Measurements from ENCODE around the gene SPTLC3.
A peak's percentile ranks its signal among the peaks of the same experiment; 100 is the strongest.

Gene SPTLC3

DNA sequence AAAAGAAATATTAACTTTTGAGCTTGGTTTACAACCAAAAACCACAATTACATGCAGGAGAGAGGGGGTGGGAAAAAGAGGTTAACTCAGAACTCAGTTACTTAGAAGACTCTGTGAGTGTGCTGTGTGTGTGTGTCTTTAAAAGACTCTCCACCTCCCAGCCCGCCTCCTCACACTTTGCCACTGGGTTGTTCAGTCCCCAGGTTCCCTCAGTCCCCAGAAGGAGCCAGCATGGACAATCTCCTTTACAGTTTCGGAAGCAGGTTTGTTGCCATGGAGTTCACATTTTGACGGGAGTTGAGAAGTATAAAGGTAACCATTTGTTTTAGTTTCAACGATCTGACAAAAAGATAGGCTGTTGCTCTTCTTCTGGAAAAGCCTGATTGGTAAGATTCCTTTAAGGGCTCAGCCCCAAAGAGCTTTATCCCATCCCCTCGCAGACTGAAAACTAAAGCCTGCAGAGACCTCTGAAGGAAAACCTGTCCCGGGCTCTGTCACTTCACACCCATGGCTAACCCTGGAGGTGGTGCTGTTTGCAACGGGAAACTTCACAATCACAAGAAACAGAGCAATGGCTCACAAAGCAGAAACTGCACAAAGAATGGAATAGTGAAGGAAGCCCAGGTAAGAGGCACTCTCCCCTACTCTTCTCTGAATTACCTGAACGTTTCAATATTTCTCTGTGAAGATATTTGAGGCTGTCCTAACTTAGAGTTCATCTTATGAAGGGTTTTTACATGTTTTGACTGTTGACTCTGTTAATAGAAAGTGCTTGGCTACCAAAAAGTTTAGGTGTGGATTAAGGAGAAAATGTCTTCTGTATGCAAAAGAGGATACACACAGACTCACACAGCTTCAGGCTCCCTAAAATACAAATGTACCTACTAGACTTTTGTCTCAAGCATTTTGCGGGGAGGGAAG lies at the start of gene SPTLC3:
Gene SPTLC3, plus strand, starts transcription at position 212 of the 921 bp plus-strand sequence. Its CDS starts 296 bp downstream, at position 508.
- ATAC-seq (replicated peaks) (peak; percentile 56 to 57), DNase-seq (peak; percentile 0)
- peak within 1 kb of the TSS; percentile 83 for H3K27ac Mint-ChIP-seq
- peaks cover 0 to 6% of the 10 kb centered on the region in 2 donors for H3K27me3 Mint-ChIP-seq
- H3K36me3 Mint-ChIP-seq = no peaks in the 10 kb centered on the region
- peak within 1 kb of the TSS; percentile 77 to 80 for H3K4me3 Mint-ChIP-seq
- peaks cover 17 to 35% of the 10 kb centered on the region in 2 donors for H3K4me1 Mint-ChIP-seq
- H3K9me3 Mint-ChIP-seq = no peaks in the 10 kb centered on the region

DNA sequence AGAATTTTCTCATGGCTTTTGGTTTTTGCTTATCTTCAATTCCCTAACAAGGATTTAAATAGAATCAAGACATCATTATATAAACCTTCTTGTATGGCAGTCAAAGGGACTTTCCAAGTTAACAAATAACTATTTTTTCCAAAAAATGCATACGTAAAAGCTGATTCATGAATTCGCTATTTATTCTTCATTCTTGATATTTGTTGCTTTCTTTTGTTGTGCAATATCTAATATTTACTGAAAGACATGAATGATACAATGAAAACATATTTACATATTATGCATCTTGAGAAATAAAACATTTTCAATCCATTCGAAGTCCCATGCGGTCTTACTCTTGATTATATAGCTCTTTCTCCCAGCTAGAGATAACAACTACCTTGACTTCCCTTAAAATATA lies 47.0 kb upstream of the SPTLC3 start:
- DNase-seq (no peak), ATAC-seq (replicated peaks) (no peak)
- Mint-ChIP-seq H3K4me3 (no peak overlapping the region), H3K9me3 (no peaks in the 10 kb centered on the region), H3K27ac (no peak overlapping the region), H3K27me3 (peaks cover 12 to 13% of the 10 kb centered on the region in 2 donors), H3K36me3 (no peaks in the 10 kb centered on the region), H3K4me1 (no peaks in the 10 kb centered on the region)

DNA sequence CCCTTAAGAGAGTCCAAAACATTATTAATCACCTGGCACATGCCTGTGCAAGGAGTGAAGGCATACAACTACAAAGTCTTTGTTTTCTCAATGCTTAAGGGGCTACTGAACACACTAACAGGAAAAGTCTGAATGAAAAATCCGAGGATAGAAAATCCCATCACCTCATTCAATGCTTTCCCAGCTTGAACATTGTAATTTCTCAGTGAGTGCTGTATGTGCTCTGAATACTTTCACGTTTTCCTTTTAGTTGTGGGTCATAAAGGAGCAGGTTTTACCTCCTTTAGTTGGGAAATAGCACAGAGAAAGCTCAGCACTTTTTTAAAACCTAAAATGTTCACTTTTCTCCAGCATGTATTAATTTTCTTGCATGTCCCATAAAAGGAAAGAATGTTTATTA lies 45.9 kb upstream of the SPTLC3 start:
- Mint-ChIP-seq H3K4me1 (no peaks in the 10 kb centered on the region), H3K4me3 (no peak overlapping the region), H3K9me3 (no peaks in the 10 kb centered on the region), H3K36me3 (no peaks in the 10 kb centered on the region), H3K27me3 (peaks cover 12 to 13% of the 10 kb centered on the region in 2 donors), H3K27ac (no peak overlapping the region)
- ATAC-seq (replicated peaks) (no peak), DNase-seq (no peak)

DNA sequence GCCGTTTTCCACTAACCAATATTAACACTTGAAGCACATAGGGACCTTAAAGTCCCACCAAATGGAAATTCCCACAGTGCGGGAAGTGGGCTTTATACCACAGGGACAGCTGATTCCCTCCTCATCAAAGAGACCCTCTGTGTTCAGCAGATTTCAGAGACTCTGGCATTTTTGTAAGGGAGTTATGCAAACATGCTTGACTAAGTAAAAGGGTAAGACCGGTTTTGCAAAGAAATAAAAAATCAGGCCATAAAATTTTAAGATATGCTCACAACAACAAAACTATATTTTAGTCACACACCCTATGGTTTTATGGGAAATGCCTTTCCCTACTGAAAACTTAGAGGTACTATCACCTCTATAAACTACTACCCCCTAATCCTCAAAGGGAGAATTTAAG lies 45.4 kb upstream of the SPTLC3 start:
- ATAC-seq (replicated peaks) = no peak
- DNase-seq = no peak
- Mint-ChIP-seq H3K4me1 (no peaks in the 10 kb centered on the region), H3K4me3 (no peak overlapping the region), H3K27ac (no peak overlapping the region), H3K9me3 (no peaks in the 10 kb centered on the region), H3K36me3 (no peaks in the 10 kb centered on the region), H3K27me3 (peaks cover 12 to 13% of the 10 kb centered on the region in 2 donors)

DNA sequence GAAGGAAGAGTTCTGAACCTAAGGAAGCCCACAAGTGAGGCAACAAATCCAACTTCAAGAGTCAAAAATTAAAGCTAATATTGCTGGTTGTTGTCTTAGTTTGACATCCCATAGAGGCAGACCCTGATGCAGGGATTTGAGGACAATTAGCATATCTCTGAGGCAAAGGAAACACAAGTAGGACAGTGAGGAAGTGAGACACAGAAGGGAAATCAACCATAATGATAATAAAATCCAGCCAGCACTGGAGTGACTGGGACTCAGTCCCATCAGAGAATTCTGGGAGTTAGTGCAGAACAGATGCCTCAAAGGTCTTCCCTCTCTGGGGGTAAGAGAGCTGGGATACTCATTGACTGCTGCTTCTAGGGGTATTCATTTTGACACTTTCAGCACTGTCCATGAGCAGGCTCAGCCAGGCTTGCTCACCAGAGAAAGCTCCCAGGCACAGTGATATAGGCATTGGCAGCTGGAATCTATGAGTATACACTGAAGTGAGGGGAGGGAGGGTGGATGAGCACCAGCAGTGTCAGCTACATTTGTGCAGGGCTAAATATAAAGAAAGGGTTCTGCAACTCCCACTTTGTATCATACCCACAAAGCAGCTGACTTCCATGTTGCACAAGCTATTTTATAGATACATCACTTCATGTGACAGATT lies 43.4 kb upstream of the SPTLC3 start:
- no peak overlapping the region for H3K27ac Mint-ChIP-seq
- H3K4me1 Mint-ChIP-seq = no peaks in the 10 kb centered on the region
- no peak overlapping the region for H3K4me3 Mint-ChIP-seq
- H3K27me3 Mint-ChIP-seq = peaks cover 0 to 3% of the 10 kb centered on the region in 2 donors
- no peaks in the 10 kb centered on the region for H3K9me3 Mint-ChIP-seq
- DNase-seq = no peak
- no peaks in the 10 kb centered on the region for H3K36me3 Mint-ChIP-seq
- ATAC-seq (replicated peaks) = no peak

DNA sequence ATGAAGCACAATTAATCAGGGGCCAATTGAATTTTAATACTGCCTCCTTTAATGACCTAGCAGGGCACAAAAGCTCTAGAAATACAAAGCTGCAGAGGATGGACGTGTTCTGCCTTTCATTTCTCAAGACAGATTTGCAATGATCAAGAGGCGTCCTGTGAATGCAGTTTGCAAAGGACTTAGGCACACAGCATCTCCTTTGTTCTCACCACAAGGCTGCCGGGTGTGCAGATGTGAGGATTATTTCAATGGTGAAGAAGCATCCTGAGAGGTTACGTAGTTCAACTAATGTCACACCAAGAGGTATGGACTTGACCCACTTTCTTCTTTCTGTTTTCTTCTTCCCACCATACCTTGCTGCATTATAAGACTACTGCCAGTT lies 42.9 kb upstream of the SPTLC3 start:
- Mint-ChIP-seq H3K27me3 (peaks cover 4 to 8% of the 10 kb centered on the region in 2 donors), H3K4me3 (no peak overlapping the region), H3K36me3 (no peaks in the 10 kb centered on the region), H3K4me1 (no peaks in the 10 kb centered on the region), H3K9me3 (no peaks in the 10 kb centered on the region), H3K27ac (no peak overlapping the region)
- no peak for ATAC-seq (replicated peaks)
- DNase-seq = no peak

DNA sequence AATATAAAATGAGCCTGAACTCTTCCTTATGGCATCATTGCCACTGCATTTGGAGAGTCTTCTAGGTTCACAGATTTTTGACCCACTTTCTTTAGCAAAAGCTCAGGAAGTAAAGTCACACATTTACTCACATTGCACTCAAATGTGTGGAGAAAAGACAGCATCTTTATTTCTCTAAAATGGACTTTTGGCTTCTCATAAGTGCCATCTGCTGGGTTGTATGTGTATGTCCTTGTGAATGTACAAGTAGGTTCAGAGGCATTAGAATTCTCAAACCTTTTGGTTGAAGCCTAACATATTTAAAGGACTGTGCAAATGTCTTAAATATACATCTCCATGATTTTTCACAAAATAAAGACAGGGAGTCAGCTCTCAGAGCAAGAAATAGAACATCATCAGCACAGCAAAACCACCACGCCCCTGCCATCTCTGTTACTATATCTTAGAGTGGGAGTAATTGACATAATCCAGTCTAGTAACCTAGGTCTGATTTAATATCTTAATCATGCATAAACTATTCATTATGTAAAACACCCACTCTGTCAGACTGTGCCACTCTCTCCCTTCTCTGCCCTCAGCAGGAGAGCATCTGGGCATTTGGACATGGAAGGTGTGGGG lies 42.2 kb upstream of the SPTLC3 start:
- H3K27ac Mint-ChIP-seq = no peak overlapping the region
- H3K4me1 Mint-ChIP-seq = no peaks in the 10 kb centered on the region
- H3K36me3 Mint-ChIP-seq = no peaks in the 10 kb centered on the region
- H3K27me3 Mint-ChIP-seq = peaks cover 6 to 9% of the 10 kb centered on the region in 2 donors
- H3K9me3 Mint-ChIP-seq = no peaks in the 10 kb centered on the region
- DNase-seq (no peak), ATAC-seq (replicated peaks) (no peak)
- H3K4me3 Mint-ChIP-seq = no peak overlapping the region

DNA sequence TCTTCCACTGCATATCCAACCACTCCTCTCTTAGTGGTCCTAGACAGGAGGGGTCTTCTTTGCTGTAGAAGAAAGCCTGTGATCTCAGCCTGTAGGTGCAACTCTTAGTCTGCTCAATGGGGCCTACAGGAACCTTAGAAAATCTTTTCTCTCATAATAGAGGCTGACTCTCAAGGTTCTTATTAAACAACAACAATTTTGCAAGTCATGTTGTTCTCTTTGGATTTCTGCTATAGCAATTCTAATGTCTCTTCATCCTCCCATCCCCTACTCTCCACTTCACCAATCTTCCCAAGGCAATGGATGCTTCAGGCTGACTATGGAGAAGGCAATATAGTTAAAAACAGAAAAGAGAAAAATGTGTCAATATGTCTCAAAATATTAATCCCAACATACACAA lies 40.8 kb upstream of the SPTLC3 start:
- H3K9me3 Mint-ChIP-seq = no peaks in the 10 kb centered on the region
- DNase-seq = no peak
- ATAC-seq (replicated peaks) = no peak
- H3K27ac Mint-ChIP-seq = no peak overlapping the region
- peaks cover 6 to 9% of the 10 kb centered on the region in 2 donors for H3K27me3 Mint-ChIP-seq
- H3K36me3 Mint-ChIP-seq = no peaks in the 10 kb centered on the region
- no peak overlapping the region for H3K4me3 Mint-ChIP-seq
- no peaks in the 10 kb centered on the region for H3K4me1 Mint-ChIP-seq

DNA sequence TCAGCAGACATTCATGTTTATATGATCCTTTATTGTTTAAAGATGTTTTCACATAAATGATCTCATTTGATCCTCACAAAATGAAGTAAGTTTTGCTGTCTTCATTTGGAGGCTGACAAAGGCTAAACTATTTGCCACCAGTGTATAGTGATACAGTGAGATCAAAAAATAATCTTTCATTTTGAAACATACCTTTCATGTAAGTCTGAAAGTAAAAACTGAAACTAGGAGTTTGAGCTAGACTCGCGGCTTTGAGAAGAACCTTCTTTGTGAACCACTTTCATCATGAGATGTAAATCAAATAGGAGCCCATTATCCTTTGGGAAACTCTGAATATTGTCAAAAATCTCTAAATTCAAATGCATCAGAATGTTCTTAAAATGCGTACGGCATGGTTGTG lies 40.3 kb upstream of the SPTLC3 start:
- no peak overlapping the region for H3K27ac Mint-ChIP-seq
- DNase-seq = no peak
- no peak overlapping the region for H3K4me3 Mint-ChIP-seq
- no peaks in the 10 kb centered on the region for H3K4me1 Mint-ChIP-seq
- no peaks in the 10 kb centered on the region for H3K9me3 Mint-ChIP-seq
- no peaks in the 10 kb centered on the region for H3K36me3 Mint-ChIP-seq
- no peak for ATAC-seq (replicated peaks)
- H3K27me3 Mint-ChIP-seq = peaks cover 6 to 9% of the 10 kb centered on the region in 2 donors

DNA sequence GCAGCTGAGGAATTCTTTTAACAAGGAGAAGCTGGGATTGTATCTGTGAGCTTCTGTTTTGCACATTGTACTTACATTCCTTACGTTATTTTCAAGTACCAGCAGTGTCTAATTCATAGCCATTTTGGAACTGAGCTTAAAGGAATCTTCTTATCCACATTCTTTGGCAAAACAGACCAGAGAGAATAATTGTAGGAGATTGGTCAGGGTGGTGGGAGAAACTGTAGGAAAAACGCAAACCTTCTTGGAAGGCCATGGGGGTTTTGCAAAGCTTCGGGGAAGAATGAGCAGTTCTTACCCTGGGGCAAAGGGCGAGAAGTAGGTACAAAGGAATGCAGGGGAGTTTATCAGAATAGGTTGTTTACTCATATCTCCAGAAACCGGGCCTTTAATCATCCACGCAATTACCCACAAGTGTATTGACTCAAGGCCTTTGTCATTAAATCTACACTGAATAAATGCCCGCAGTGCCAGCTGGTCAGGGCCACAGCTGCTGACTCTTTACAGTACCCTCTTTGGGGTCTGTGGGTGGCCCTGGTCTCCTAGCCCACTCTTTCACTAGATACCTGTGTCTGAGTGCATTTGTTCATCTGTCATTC lies 39.6 kb upstream of the SPTLC3 start:
- no peak overlapping the region for H3K27ac Mint-ChIP-seq
- DNase-seq = no peak
- no peaks in the 10 kb centered on the region for H3K36me3 Mint-ChIP-seq
- H3K27me3 Mint-ChIP-seq = peaks cover 6 to 9% of the 10 kb centered on the region in 2 donors
- no peaks in the 10 kb centered on the region for H3K9me3 Mint-ChIP-seq
- H3K4me3 Mint-ChIP-seq = no peak overlapping the region
- no peaks in the 10 kb centered on the region for H3K4me1 Mint-ChIP-seq
- ATAC-seq (replicated peaks) = no peak

DNA sequence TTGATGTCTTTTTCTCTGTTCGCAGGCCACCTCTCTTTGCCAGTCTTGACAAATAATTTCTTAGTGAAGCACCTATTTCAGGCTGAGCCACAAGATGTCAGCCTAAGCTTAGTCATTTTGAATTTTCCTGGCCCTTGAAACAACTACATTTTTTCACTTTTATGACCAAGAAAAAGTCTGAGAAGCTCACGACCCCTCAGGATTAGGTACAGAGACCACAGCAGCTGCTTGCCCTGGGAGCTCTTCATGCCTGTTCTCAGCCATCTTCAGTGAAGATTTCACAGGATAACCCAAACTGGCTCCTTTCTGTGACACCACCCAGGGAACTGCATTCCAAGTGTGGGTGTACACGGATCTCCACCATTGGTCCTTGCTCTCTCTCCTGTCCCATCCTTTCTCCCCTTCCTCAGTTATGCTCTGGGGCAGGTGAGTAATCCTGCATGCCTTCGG lies 38.4 kb upstream of the SPTLC3 start:
- no peak overlapping the region for H3K27ac Mint-ChIP-seq

DNA sequence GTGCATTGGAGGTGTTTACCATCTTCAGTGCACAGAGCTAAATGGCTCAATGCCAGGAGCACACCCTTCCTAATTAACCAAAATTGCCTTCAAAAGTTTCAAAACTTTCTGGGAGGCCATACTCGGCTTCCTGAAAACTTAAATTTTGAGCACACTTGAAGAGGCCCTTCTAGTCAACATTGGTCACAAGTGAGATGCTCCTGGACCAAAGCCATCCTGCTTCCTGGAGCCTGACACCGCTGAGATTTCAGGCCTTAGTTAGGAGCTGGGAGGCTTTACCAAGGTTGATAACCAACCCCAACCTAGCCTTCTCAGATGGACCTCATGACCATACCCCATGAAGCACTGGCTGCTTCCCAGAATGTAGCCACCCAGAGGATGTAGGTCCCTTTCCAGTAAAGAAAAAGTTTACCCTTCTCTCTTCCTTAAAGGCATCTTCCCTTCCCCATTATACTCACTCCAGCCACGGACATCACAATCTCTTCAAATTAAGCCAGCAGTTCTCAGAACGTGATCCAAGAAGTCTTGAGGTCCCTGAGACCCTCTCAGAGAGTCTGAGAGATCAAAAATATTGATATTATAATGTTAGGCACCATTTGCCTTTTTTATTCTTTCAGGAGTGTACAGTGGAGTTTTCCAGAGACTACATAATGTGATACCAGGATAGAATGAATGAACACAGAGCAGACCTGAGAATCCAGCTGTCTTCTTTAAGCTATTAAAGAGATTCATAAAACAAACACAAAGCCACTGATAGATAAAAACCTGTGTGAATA lies 32.8 kb upstream of the SPTLC3 start:
- no peak overlapping the region for H3K27ac Mint-ChIP-seq
- no peaks in the 10 kb centered on the region for H3K36me3 Mint-ChIP-seq
- ATAC-seq (replicated peaks) (no peak), DNase-seq (no peak)
- H3K4me1 Mint-ChIP-seq = no peaks in the 10 kb centered on the region
- peaks cover 0 to 5% of the 10 kb centered on the region in 2 donors for H3K27me3 Mint-ChIP-seq
- H3K4me3 Mint-ChIP-seq = no peak overlapping the region
- H3K9me3 Mint-ChIP-seq = peaks cover 0 to 3% of the 10 kb centered on the region in 2 donors

More for the DNA sequence above, 38.4 kb upstream of the SPTLC3 start:
- DNase-seq = no peak
- peak overlapping the region in 1 of 2 donors; percentile 12 for H3K4me3 Mint-ChIP-seq
- peak; percentile 29 to 57 for ATAC-seq (replicated peaks)
- no peaks in the 10 kb centered on the region for H3K4me1 Mint-ChIP-seq
- H3K36me3 Mint-ChIP-seq = no peaks in the 10 kb centered on the region
- no peaks in the 10 kb centered on the region for H3K9me3 Mint-ChIP-seq
- peaks cover 6 to 9% of the 10 kb centered on the region in 2 donors for H3K27me3 Mint-ChIP-seq

DNA sequence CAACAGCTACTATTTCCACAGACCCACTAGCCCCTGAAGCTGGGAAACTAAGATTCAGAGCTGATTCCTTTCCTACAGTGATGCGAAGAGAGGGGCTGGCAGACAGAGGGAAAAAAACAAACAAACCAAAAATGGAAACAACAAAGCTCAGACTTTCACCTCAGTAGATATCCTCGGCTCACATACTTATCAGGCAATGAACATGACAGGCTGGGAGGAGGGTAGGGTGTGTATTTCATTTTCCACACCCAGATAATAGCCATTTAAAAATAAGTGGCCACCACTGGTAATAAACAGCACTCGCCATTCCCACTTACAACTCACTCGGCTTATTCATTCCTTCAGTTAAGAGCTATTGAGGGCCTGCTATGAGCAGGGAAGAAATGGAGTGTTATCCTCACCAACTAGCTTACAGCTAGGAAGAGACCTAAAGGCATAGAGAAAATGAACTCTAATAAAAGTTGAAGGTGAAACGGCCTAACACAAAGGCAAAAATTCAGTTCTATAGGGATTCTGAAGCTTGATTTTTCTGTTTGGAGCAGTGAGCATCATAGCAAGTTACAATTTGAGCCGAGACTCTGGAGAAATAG lies 32.0 kb upstream of the SPTLC3 start:
- Mint-ChIP-seq H3K4me3 (no peak overlapping the region), H3K9me3 (peaks cover 0 to 3% of the 10 kb centered on the region in 2 donors), H3K27ac (no peak overlapping the region), H3K36me3 (no peaks in the 10 kb centered on the region), H3K27me3 (peaks cover 0 to 5% of the 10 kb centered on the region in 2 donors), H3K4me1 (no peaks in the 10 kb centered on the region)
- no peak for DNase-seq
- ATAC-seq (replicated peaks) = no peak

All from stimulated activated naive B cell treated with anti-CD40 and anti-IgM and Interleukin-4, amounts not matched to agents 10 μg/mL and 1 μg/mL and 100 μg/mL, for 72 hours (primary cell).